GM21360 (cell line): ENCODE data around the gene PLOD3.
A peak's percentile ranks its signal among the peaks of the same experiment; 100 is the strongest.
"Not testable (repeated sequence)": the region's sequence is repeated elsewhere in the genome, so short reads cannot be mapped to it uniquely, and the experiment has no call there.

Experiments used
- ATAC-seq: cut with Tn5 transposase; IDR thresholded peaks from one replicate; pipeline ENCODE4 v1.9.1; 2021; ENCODE audit warnings: mild to moderate bottlenecking, moderate library complexity; ENCODE audit not compliant: unreplicated experiment

PLOD3 gene, protein sequence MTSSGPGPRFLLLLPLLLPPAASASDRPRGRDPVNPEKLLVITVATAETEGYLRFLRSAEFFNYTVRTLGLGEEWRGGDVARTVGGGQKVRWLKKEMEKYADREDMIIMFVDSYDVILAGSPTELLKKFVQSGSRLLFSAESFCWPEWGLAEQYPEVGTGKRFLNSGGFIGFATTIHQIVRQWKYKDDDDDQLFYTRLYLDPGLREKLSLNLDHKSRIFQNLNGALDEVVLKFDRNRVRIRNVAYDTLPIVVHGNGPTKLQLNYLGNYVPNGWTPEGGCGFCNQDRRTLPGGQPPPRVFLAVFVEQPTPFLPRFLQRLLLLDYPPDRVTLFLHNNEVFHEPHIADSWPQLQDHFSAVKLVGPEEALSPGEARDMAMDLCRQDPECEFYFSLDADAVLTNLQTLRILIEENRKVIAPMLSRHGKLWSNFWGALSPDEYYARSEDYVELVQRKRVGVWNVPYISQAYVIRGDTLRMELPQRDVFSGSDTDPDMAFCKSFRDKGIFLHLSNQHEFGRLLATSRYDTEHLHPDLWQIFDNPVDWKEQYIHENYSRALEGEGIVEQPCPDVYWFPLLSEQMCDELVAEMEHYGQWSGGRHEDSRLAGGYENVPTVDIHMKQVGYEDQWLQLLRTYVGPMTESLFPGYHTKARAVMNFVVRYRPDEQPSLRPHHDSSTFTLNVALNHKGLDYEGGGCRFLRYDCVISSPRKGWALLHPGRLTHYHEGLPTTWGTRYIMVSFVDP

DNA sequence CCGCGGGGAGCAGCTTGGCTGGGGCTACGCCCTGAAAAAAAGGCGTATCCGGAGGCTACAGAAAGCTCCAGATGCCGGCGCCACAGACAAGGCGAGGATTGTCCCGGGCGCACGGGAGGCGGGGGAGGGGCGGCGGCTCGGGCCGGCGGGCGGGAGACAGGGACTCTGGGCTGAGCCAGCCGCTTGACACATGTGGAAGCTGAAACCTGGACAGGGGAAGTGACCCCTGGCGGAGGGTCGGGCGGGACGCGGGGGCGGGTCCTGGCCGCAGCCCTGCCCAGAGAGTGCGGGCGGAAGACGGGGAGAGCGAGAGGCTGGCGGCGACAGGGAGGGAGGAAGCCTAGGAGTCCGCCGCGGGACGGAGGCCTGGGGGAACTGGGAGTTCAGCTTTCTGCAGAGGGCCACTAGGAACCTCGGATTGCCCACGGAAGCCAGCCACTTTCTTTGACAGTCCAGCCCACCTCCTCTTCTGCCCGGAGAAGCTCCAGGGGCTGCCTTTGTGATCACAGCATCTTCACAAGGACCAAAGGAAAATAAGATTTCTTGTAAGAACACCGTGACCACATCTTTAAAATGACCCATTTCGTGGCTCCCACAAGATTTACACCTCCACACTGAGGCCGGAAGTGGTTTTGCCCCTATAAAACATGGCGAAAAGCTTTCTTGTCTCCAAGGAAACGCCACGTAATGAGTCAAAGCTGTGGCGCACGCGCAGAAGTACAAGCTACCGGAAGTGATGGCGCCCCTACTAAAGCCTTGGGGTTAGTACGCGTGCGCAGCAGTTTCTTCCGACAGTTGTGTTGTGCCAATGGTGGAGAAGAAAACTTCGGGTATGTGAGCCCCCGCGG, at the start of gene PLOD3, which contains the start of gene ZNHIT1:
Gene PLOD3, minus strand, starts transcription at position 194 of the 848 bp plus-strand sequence. CDS start 307 bp downstream, outside the sequence.
Gene ZNHIT1, plus strand, starts transcription at position 778 of the 848 bp plus-strand sequence. Its CDS starts 31 bp downstream, at position 809.
- peak; percentile 56 for ATAC-seq

DNA sequence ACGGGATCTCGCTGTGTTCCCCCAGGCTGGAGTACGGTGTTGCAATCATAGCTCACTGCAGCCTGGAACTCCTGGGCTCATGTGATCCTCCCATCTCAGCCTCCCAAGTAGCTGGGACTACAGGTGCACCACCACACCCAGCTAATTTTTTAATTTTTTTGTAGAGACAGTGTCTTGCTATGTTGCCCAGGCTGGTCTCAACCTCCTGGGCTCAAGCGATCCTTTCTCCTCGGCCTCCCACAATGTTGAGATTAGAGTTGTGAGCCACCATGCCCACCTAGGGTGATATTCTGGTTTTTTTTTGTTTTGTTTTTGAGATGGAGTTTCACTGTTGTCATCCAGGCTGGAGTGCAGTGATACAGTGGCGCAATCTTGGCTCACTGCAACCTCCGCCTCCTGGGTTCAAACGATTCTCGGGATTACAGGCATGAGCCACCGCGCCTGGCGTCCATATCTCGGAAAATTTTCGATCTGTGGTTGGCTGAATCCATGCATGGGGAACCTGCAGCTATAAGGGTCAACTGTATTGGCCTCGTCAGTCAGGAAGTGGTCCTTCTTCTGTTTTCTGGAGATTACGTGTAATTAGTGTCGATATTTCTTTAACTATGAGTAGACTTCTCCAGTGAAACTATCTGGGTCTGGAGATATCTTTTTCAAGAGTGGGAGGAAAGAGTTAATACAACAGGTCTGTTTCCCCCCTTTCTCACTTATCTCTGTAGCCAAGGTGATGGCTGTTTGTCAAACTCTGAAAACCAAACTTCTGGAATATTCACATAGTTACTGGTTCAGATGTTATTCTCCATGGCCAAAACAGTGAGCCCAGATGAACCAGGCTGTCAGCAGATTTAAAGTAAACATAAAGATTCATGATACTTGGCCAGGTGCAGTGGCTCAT, 48.5 kb upstream of the PLOD3 start:
- no peak for ATAC-seq

- ATAC-seq: not testable (repeated sequence)
Measured at GRCh38 chr7:101264102-101264706, 46.8 kb upstream of the PLOD3 start.

GRCh38 chr7:101258243-101258731, 40.9 kb upstream of the PLOD3 start:
- no peak for ATAC-seq

GRCh38 chr7:101255796-101256195, 38.4 kb upstream of the PLOD3 start:
- ATAC-seq: no peak

DNA sequence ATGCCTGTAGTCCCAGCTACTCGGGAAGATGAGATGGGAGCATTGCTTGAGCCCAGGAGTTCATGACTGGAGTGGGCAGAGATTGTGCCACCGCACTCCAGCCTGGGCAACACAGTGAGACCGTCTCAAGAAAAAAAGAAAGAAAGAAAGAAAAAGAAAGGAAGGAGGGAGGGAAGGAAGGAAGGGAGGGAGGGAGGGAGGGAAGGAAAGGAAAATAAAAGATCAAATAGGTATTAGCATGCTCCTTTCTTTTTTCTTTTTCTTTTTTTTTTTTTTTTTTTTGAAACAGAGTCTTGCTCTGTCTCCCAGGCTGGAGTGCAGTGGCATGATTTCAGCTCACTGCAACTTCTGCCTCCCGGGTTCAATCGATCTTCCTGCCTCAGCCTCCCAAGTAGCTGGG, 35.8 kb upstream of the PLOD3 start:
- not testable (repeated sequence) for ATAC-seq

- ATAC-seq: peak; percentile 94
Measured at GRCh38 chr7:101251871-101252659, 34.7 kb upstream of the PLOD3 start.

- no peak for ATAC-seq
Measured at GRCh38 chr7:101250324-101250723, 32.9 kb upstream of the PLOD3 start.

- ATAC-seq: no peak
Measured at GRCh38 chr7:101248276-101248675, 30.9 kb upstream of the PLOD3 start.

DNA sequence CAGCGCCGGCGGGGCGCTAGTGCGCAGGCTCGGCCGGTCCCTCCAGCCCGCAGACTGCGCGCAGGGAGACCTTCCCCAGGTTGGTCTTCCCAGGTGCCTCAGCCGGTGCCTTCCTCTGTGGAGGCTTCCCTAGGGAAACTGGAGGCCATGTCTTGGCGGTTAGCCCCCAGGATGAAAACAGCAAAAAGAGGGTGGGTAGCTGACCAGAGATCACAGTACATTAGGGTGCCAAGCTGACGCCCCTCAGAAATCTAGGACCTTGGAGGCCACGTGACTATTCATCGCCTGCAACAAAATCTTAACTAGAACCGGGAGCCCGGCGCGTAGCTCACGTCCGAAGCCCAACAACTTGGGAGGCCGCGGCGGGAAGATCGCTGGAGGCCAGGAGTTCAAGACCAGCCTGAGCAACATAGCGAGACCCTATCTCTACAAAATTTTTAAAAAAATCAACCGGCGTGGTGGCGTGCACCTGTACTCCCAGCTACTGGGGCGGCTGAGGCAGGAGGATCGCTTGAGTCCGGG, 27.8 kb upstream of the PLOD3 start:
- no peak for ATAC-seq

DNA sequence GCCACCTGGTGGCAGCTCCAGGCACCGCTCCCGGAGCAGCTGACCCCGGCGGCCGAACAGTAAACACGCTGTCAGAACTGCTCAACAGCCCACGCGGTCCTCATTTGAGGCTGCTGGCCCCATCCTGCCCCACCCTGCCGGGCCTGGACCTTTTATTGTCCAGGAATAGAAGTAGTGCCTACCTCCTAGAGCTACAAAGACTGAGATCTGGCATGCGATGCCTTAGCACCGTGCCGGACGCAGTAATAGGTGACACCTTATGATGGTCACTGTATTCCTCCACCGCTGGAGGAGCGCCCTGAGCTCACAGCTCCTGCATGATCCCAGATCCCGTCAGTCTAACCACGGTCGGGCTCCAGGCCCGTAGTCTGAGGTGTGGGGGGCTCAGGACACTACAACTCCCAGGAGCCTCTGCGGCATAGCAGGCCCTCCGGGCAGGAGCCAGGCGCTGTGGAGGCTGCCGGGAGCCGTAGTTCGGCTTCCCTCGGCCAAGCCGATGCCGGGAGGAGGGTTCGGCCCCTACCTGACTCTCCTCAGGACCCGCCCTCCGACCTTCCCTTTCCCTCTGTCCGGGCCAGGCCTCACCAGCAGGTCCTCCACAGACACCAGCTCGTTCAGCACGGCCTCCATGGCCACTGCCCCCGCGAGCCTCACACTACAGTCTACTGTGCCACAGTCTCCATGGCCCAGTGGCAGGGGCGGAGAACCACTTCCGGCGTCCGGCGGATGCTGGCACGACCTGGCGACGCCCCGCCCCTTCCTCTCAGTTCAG, 27.2 kb upstream of the PLOD3 start, which contains the start of gene FIS1:
Gene FIS1, minus strand, starts transcription at position 707 of the 772 bp plus-strand sequence. Its CDS starts 77 bp downstream, at position 630.
- peak; percentile 82 for ATAC-seq

- ATAC-seq: no peak
Measured at GRCh38 chr7:101243646-101244374, 26.4 kb upstream of the PLOD3 start.

DNA sequence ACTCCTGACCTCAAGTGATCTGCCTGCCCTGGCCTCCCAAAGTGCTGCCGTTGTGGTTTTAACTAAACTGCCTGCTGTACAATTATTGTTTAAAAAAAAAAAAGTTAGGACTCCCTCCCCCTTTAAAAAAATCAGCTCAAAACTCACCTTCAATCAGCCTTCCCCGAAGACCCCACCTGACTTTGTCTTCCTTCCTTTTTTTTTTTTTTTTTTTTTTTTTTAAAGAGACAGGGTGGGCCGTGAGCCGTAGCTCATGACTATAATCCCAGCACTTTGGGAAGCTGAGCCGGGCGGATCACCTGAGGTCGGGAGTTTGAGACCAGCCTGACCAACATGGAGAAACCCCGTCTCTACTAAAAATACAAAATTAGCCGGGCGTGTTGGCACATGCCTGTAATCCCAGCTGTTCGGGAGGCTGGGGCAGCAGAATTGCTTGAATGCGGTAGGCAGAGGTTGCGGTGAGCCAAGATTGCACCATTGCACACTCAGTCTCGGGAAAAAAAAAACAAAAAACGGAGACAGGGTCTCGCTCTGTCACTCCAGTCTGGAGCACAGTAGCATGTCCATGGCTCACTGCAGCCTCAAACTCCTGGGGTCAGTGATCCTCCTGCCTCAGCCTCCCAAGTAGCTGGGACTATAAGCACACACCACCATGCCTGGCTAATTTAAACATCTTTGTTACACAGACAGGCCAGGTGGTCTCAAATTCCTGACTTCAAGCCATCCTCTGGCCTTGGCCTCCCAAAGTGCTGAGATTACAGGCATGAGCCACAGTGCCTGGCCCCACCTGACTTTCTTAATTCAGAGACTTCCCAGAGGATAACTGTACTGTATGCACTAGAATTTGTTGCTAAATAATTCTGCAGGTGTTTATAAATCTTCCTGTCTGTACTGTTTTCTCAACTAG, 24.3 kb upstream of the PLOD3 start:
- ATAC-seq: no peak

- ATAC-seq: no peak
Measured at GRCh38 chr7:101241015-101241363, 23.6 kb upstream of the PLOD3 start.

GRCh38 chr7:101240226-101241014, 23.0 kb upstream of the PLOD3 start:
- no peak for ATAC-seq
